H9 (cell line): ENCODE results near the gene ANKRD11. TPM values are rescaled to one million over a fixed set of nuclear protein-coding genes. Genes with fewer than 3 reads are reported as not detected.

Experiments used
- DNase-seq: peaks from one replicate; pipeline ENCODE4 v3.0.0-alpha.2; 2017
- H2AFZ ChIP-seq: one replicate; pipeline ENCODE4 v1.6.1; 2013; ENCODE audit warnings: mild to moderate bottlenecking, low read length, control low read depth, moderate library complexity
- H2AK5ac ChIP-seq: 2 replicates; pipeline ENCODE4 v1.6.1; 2013; ENCODE audit warnings: low read length, control low read depth, mixed read lengths; ENCODE audit not compliant: insufficient read length
- H2BK120ac ChIP-seq: one replicate; pipeline ENCODE4 v1.6.1; 2013; ENCODE audit warnings: low read depth, mild to moderate bottlenecking, low read length, control low read depth, inconsistent platforms; ENCODE audit not compliant: poor library complexity, severe bottlenecking
- H2BK12ac ChIP-seq: 2 replicates; pipeline ENCODE4 v1.6.1; 2013; ENCODE audit warnings: low read length, control low read depth, mixed read lengths, low read depth; ENCODE audit not compliant: insufficient read length
- H2BK15ac ChIP-seq: 2 replicates; pipeline ENCODE4 v1.6.1; 2013; ENCODE audit warnings: low read depth, low read length, control low read depth
- H2BK20ac ChIP-seq: one replicate; pipeline ENCODE4 v1.6.1; 2013; ENCODE audit warnings: low read depth, mild to moderate bottlenecking, low read length, control low read depth, inconsistent platforms; ENCODE audit not compliant: poor library complexity, severe bottlenecking
- H2BK5ac ChIP-seq: 2 replicates; pipeline ENCODE4 v1.6.1; 2013; ENCODE audit warnings: low read length, control low read depth, mixed read lengths; ENCODE audit not compliant: insufficient read length
- H3K14ac ChIP-seq: 2 replicates; pipeline ENCODE4 v1.6.1; 2013; ENCODE audit warnings: low read length, control low read depth; ENCODE audit not compliant: insufficient read depth
- H3K18ac ChIP-seq: 2 replicates; pipeline ENCODE4 v1.6.1; 2013; ENCODE audit warnings: low read depth, mild to moderate bottlenecking, mixed read lengths, low read length, control low read depth; ENCODE audit not compliant: insufficient read length
- H3K23ac ChIP-seq: 2 replicates; pipeline ENCODE4 v1.6.1; 2013; ENCODE audit warnings: low read length, control low read depth, mixed read lengths, low read depth; ENCODE audit not compliant: insufficient read length
- H3K23me2 ChIP-seq: 2 replicates; pipeline ENCODE4 v1.6.1; 2013; ENCODE audit warnings: low read depth, mild to moderate bottlenecking, mixed read lengths, low read length, control low read depth; ENCODE audit not compliant: insufficient read length, poor library complexity, severe bottlenecking
- H3K27ac ChIP-seq: 2 replicates; pipeline ENCODE4 v1.5.1; 2013; ENCODE audit warnings: low read length, control low read depth, mixed read lengths, low read depth; ENCODE audit not compliant: insufficient read length
- H3K27me3 ChIP-seq: 2 replicates; pipeline ENCODE4 v1.6.1; 2013; ENCODE audit warnings: low read length, control low read depth, inconsistent platforms; ENCODE audit not compliant: insufficient read depth
- H3K4ac ChIP-seq: 2 replicates; pipeline ENCODE4 v1.6.1; 2013; ENCODE audit warnings: low read depth, mild to moderate bottlenecking, control low read depth, inconsistent platforms, low read length, moderate library complexity
- H3K4me1 ChIP-seq: 2 replicates; pipeline ENCODE4 v1.6.1; 2013; ENCODE audit warnings: low read length, control low read depth, inconsistent platforms; ENCODE audit not compliant: insufficient read depth
- H3K4me2 ChIP-seq: 2 replicates; pipeline ENCODE4 v1.6.1; 2013; ENCODE audit warnings: low read length, control low read depth, mixed read lengths; ENCODE audit not compliant: insufficient read length, insufficient read depth
- H3K56ac ChIP-seq: 2 replicates; pipeline ENCODE4 v1.6.1; 2013; ENCODE audit warnings: low read depth, mild to moderate bottlenecking, mixed read lengths, low read length, control low read depth; ENCODE audit not compliant: insufficient read length
- H3K79me1 ChIP-seq: 2 replicates; pipeline ENCODE4 v1.6.1; 2013; ENCODE audit warnings: low read depth, mild to moderate bottlenecking, moderate library complexity, low read length, control low read depth, inconsistent platforms; ENCODE audit not compliant: insufficient read depth, poor library complexity, severe bottlenecking
- H3K79me2 ChIP-seq: 2 replicates; pipeline ENCODE4 v1.6.1; 2013; ENCODE audit warnings: low read length, control low read depth, inconsistent platforms; ENCODE audit not compliant: insufficient read depth
- H3K9ac ChIP-seq: 2 replicates; pipeline ENCODE4 v1.6.1; 2013; ENCODE audit warnings: low read length, control low read depth, mixed read lengths; ENCODE audit not compliant: insufficient read length; ENCODE audit errors: extremely low read depth
- H3K9me3 ChIP-seq: one replicate; pipeline ENCODE4 v1.6.1; 2013; ENCODE audit warnings: low read depth, low read length, inconsistent platforms; ENCODE audit not compliant: control insufficient read depth
- H3T11ph ChIP-seq: one replicate; pipeline ENCODE4 v1.6.1; 2013; ENCODE audit warnings: mild to moderate bottlenecking, low read length, control low read depth, inconsistent platforms
- H4K20me1 ChIP-seq: one replicate; pipeline ENCODE4 v1.6.1; 2013; ENCODE audit not compliant: control insufficient read depth, insufficient read length, insufficient read depth
- H4K5ac ChIP-seq: 2 replicates; pipeline ENCODE4 v1.6.1; 2013; ENCODE audit warnings: low read depth, mild to moderate bottlenecking, mixed read lengths, low read length, control low read depth; ENCODE audit not compliant: insufficient read length
- H4K8ac ChIP-seq: replicated peaks from 2 replicates; pipeline ENCODE4 v1.6.1; 2013; ENCODE audit warnings: low read length, control low read depth, mixed read lengths, low read depth; ENCODE audit not compliant: insufficient read length
- H4K91ac ChIP-seq: 2 replicates; pipeline ENCODE4 v1.6.1; 2013; ENCODE audit warnings: low read depth, mild to moderate bottlenecking, moderate library complexity, mixed read lengths, low read length, control low read depth; ENCODE audit not compliant: insufficient read length
- H3K27ac Mint-ChIP-seq, 3 experiments: 2 replicates in 2 of 3; 3 replicates in 1 of 3; pipeline ENCODE4 v1.8.0; 2020 to 2021; ENCODE audit warnings: mixed read lengths in 3 of 3, mild to moderate bottlenecking in 1 of 3, moderate library complexity in 1 of 3
- H3K27me3 Mint-ChIP-seq: 2 replicates; pipeline ENCODE4 v1.8.0; 2021; ENCODE audit warnings: low read depth, mild to moderate bottlenecking, moderate library complexity, mixed read lengths
- H3K36me3 Mint-ChIP-seq, 3 experiments: 2 replicates in 2 of 3; 3 replicates in 1 of 3; pipeline ENCODE4 v1.8.0; 2020 to 2021; ENCODE audit warnings: low read depth in 3 of 3, mixed read lengths in 3 of 3; ENCODE audit not compliant: insufficient read depth in 1 of 3
- H3K4me1 Mint-ChIP-seq, 2 experiments: 2 replicates each; pipeline ENCODE4 v1.8.0; 2020; ENCODE audit warnings: mixed read lengths in 2 of 2
- H3K4me3 Mint-ChIP-seq, 2 experiments: 2 replicates in 1 of 2; 3 replicates in 1 of 2; pipeline ENCODE4 v1.8.0; 2020 to 2021; ENCODE audit warnings: mild to moderate bottlenecking in 2 of 2, mixed read lengths in 2 of 2, moderate library complexity in 1 of 2
- H3K9me3 Mint-ChIP-seq, 2 experiments: 2 replicates in 1 of 2; 3 replicates in 1 of 2; pipeline ENCODE4 v1.8.0; 2020; ENCODE audit warnings: mild to moderate bottlenecking in 2 of 2, mixed read lengths in 2 of 2, moderate library complexity in 1 of 2
- CTCF ChIP-seq: fragments of 200-600 bp; sonication (generic); conservative IDR thresholded peaks from 3 replicates; pipeline ENCODE4 v1.8.0; 2021; ENCODE audit warnings: antibody characterized with exemption, mild to moderate bottlenecking
- WGBS: extraction: QIAGEN DNeasy Blood & Tissue Kit; methylation state at CpG from one replicate; pipeline ENCODE4 v1.1.7; 2013; ENCODE audit warnings: missing lambda C conversion rate, low lambda C conversion rate, mixed read lengths; ENCODE audit not compliant: insufficient read length; ENCODE audit errors: extremely low coverage; 5-methylcytosine and 5-hydroxymethylcytosine counted together
- total RNA-seq: library from RNA; stranded (reverse); gene quantifications from 2 replicates; pipeline ENCODE4 v1.2.1, GENCODE V29; 2021

ANKRD11 gene
- total RNA-seq, 1 experiment from 2014 or later = 181 TPM

GRCh38 chr16:89489898-89490438 lies 393 bp downstream of the ANKRD11 start:
- Histone ChIP-seq H2BK12ac (no peak overlapping the region), H3K4me2 (no peak overlapping the region), H3K79me2 (peaks cover 42% of the 10 kb centered on the region), H3K27ac (no peak overlapping the region), H3T11ph (no peak overlapping the region), H3K23me2 (peaks cover 8% of the 10 kb centered on the region), H3K27me3 (no peaks in the 10 kb centered on the region), H4K20me1 (no peaks in the 10 kb centered on the region), H3K9me3 (no peaks in the 10 kb centered on the region), H2BK20ac (no peak overlapping the region), H2AFZ (no peak overlapping the region), H3K9ac (peak overlapping the region; percentile 60), H3K14ac (peak overlapping the region; percentile 83; the same call in 1 of the 2 replicates), H2BK5ac (no peak overlapping the region), H3K23ac (no peak overlapping the region), H3K79me1 (peaks cover 5% of the 10 kb centered on the region), H3K4ac (no peak overlapping the region), H2AK5ac (no peak overlapping the region), H2BK120ac (no peak overlapping the region), H3K56ac (no peak overlapping the region), H2BK15ac (no peak overlapping the region), H3K18ac (no peak overlapping the region), H4K91ac (no peak overlapping the region), H4K5ac (no peak overlapping the region), H4K8ac (no peak overlapping the region), H3K4me1 (peaks cover 3% of the 10 kb centered on the region; the same call in 1 of the 2 replicates)
- Mint-ChIP-seq H3K27ac (no peak overlapping the region), H3K36me3 (peaks cover 0 to 10% (median 8%) of the 10 kb centered on the region in 3 experiments; a peak in 6 of 7 replicates), H3K4me3 (peak overlapping the region; percentile 49 to 55; a peak in 2 of 5 replicates), H3K27me3 (no peaks in the 10 kb centered on the region), H3K9me3 (peaks cover 0 to 4% of the 10 kb centered on the region in 2 experiments; a peak in 1 of 5 replicates), H3K4me1 (peaks cover 41 to 43% of the 10 kb centered on the region in 2 experiments)
- TF ChIP-seq CTCF = no peak
- no CpG with 5 or more reads among the region's 81 CpGs for WGBS
- no peak for DNase-seq
